B cell (primary cell): ENCODE results near the gene NXNL1. TPM values are rescaled to one million over a fixed set of nuclear protein-coding genes. Genes with fewer than 3 reads are reported as not detected.

Source experiments
- ATAC-seq: fragments of 200-7000 bp; cut with Tn5 transposase; one replicate; pipeline ENCODE4 v1.10.0; 2021; ENCODE audit warnings: low read depth, mild to moderate bottlenecking, moderate number of reproducible peaks, moderate library complexity
- CTCF ChIA-PET: fragments of 350-600 bp; sonication (Branson Sonifier 250); formaldehyde crosslinking; loops from one replicate; lab custom pipeline; 2021; ENCODE audit warnings: antibody characterized with exemption, inconsistent platforms; lab: Charles Lee
- POLR2A ChIA-PET: fragments of 350-600 bp; sonication (Branson Sonifier 250); formaldehyde crosslinking; loops from one replicate; lab custom pipeline; 2021; ENCODE audit warnings: antibody characterized with exemption; lab: Charles Lee
- DNase-seq: peaks from one replicate; pipeline ENCODE4 v3.0.0; 2013
- H2AFZ ChIP-seq: 2 replicates; pipeline ENCODE4 v1.6.1; 2012; ENCODE audit warnings: mild to moderate bottlenecking, low read depth, low read length; ENCODE audit not compliant: insufficient read depth, poor library complexity, severe bottlenecking
- H3K27ac ChIP-seq, 2 donors: 1 replicate in 1 of 2; 2 replicates in 1 of 2; pipeline ENCODE4 v1.5.1; 2012 to 2013; ENCODE audit warnings: low read length in 2 of 2, mild to moderate bottlenecking in 2 of 2, moderate library complexity in 1 of 2
- H3K27me3 ChIP-seq, 4 experiments: fragments of 200-600 bp in 1 of 4; sonication (generic) in 1 of 4; replicated peaks in 1 of 4; 1 replicate in 2 of 4; 2 replicates in 2 of 4; pipeline versions ENCODE4 v1.6.1 to v1.7.0; 2013 to 2016; ENCODE audit warnings: low read length in 3 of 4, mild to moderate bottlenecking in 2 of 4, mixed read lengths in 1 of 4, moderate library complexity in 1 of 4; ENCODE audit not compliant: insufficient read depth in 4 of 4, control insufficient read depth in 3 of 4; ENCODE audit errors: control extremely low read depth in 1 of 4
- H3K36me3 ChIP-seq, 2 experiments: replicated peaks in 1 of 2; 1 replicate in 1 of 2; 2 replicates in 1 of 2; pipeline versions ENCODE4 v1.6.1 to v1.7.1; 2013; ENCODE audit warnings: low read length in 1 of 2; ENCODE audit not compliant: insufficient read depth in 2 of 2, control insufficient read depth in 1 of 2; ENCODE audit errors: control extremely low read depth in 1 of 2, extremely low read depth in 1 of 2
- H3K4me1 ChIP-seq, 2 donors: fragments of 200-600 bp in 1 of 2; sonication (generic) in 1 of 2; 1 replicate in 1 of 2; 2 replicates in 1 of 2; pipeline versions ENCODE4 v1.5.1 to v1.6.1; 2013 to 2017; ENCODE audit warnings: low read length in 2 of 2; ENCODE audit not compliant: control insufficient read depth in 2 of 2, insufficient read depth in 2 of 2
- H3K4me2 ChIP-seq: replicated peaks from 2 replicates; pipeline ENCODE3; 2012; ENCODE audit warnings: mild to moderate bottlenecking, low read depth, low read length; ENCODE audit not compliant: poor library complexity, severe bottlenecking
- H3K4me3 ChIP-seq, 5 experiments: fragments of 200-600 bp in 1 of 5; sonication (generic) in 1 of 5; 1 replicate in 3 of 5; 2 replicates in 2 of 5; pipeline versions ENCODE4 v1.5.1 to v1.7.0; 2011 to 2016; ENCODE audit warnings: low read length in 4 of 5, mild to moderate bottlenecking in 4 of 5, low read depth in 2 of 5, control low read depth in 1 of 5, moderate library complexity in 1 of 5; ENCODE audit not compliant: insufficient read depth in 1 of 5; ENCODE audit errors: control extremely low read depth in 1 of 5, extremely low read depth in 1 of 5
- H3K79me2 ChIP-seq: fragments of 200-600 bp; sonication (generic); one replicate; pipeline ENCODE4 v1.6.0; 2016; ENCODE audit warnings: low read length; ENCODE audit not compliant: control insufficient read depth, insufficient read depth
- H3K9ac ChIP-seq: fragments of 200-600 bp; sonication (generic); 2 replicates; pipeline ENCODE4 v1.6.1; 2017; ENCODE audit warnings: mild to moderate bottlenecking, low read length, moderate library complexity
- H3K9me3 ChIP-seq, 3 donors: one replicate each; pipeline versions ENCODE4 v1.6.1 to v1.7.1; 2013; ENCODE audit warnings: low read length in 2 of 3; ENCODE audit not compliant: control insufficient read depth in 2 of 3, insufficient read depth in 1 of 3; ENCODE audit errors: control extremely low read depth in 1 of 3
- H4K20me1 ChIP-seq: 2 replicates; pipeline ENCODE4 v1.6.0; 2012; ENCODE audit warnings: mild to moderate bottlenecking, low read length; ENCODE audit not compliant: insufficient read depth, control insufficient read depth, poor library complexity, severe bottlenecking
- H3K27ac Mint-ChIP-seq: one replicate; pipeline ENCODE4 v1.8.0; 2021; ENCODE audit warnings: mixed read lengths
- H3K27me3 Mint-ChIP-seq: one replicate; pipeline ENCODE4 v1.8.0; 2021; ENCODE audit warnings: mixed read lengths
- H3K4me1 Mint-ChIP-seq: one replicate; pipeline ENCODE4 v1.8.0; 2021; ENCODE audit warnings: mixed read lengths
- H3K4me3 Mint-ChIP-seq: one replicate; pipeline ENCODE4 v1.8.0; 2021; ENCODE audit warnings: mixed read lengths
- H3K9me3 Mint-ChIP-seq: one replicate; pipeline ENCODE4 v1.8.0; 2022; ENCODE audit warnings: mixed read lengths; ENCODE audit not compliant: insufficient read depth
- EZH2 ChIP-seq: IDR thresholded peaks from 2 replicates; pipeline ENCODE4 v1.6.1; 2012; ENCODE audit warnings: borderline replicate concordance, low read depth, mild to moderate bottlenecking, moderate library complexity, low read length; ENCODE audit not compliant: insufficient read depth, poor library complexity, severe bottlenecking
- WGBS: methylation state at CpG from one replicate; pipeline ENCODE4 v1.1.5; 2013; ENCODE audit warnings: missing lambda C conversion rate; ENCODE audit not compliant: insufficient coverage; 5-methylcytosine and 5-hydroxymethylcytosine counted together
- intact Hi-C: fragments of 100-400 bp; cut with micrococcal nuclease; formaldehyde crosslinking; loops from one replicate; pipeline ENCODE4 v1.10.0; 2022
- polyA plus RNA-seq: library from polyadenylated mRNA; depleted of rRNA; stranded (reverse); fragments of >200 nt; gene quantifications from 2 replicates; pipeline ENCODE4 v1.2.3, GENCODE V29; 2012
- total RNA-seq, 2 donors: library from RNA; stranded (reverse); fragments of 120-200 nt in 1 of 2; gene quantifications; 1 replicate in 1 of 2; 2 replicates in 1 of 2; pipeline versions ENCODE4 v1.2.3 to v1.2.4, GENCODE V29; 2013 to 2022
- TF ChIP-seq, protein P1 (sequence below): fragments of 200-600 bp; IDR thresholded peaks from one replicate; pipeline ENCODE4 v1.8.0; 2022; ENCODE audit warnings: antibody characterized with exemption, mild to moderate bottlenecking

The NXNL1 gene
- total and polyA plus RNA-seq, 2 donors (not counting 1 experiment from before 2014, with no cell fraction given), result not detected

DNA sequence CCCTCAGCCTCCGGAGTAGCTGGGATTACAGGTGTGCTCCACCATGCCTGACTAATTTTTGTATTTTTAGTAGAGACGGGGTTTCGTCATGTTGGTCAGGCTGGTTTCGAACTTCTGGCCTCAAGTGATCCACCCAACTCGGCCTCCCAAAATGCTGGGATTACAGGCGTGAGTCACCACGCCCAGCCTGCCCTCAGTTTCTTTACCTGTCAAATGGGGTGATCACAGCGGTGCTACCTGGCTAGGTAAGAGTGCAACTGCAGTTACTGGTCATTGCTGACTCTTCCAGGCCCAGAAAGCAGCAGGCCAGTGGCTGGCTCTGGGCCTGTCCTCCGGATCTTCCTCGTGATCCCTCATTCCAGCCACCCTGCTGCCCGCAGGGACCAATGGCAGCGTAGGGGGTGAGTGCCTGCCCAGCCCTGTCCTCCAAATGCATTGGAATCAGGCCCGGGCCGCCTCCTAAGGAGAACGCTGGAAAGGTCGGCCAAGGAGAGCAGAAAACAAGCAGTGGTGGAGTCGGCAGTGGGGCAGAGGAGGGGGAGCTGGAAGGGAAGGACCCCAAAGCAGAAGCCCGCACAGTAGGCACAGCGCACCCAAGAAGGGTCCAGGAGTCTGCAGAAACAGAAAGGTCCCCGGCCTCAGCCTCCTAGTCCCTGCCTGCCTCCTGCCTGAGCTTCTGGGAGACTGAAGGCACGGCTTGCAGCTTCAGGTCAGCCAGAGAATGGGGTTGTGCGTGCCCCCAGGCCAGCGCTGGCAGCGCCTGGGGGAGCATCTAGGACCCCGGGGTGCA, 7.8 kb upstream of the NXNL1 start:
- H3K4me3 ChIP-seq, result peak overlapping the region in 2 of 5 experiments; percentile 76 to 77
- Mint-ChIP-seq H3K4me3 (peak overlapping the region; percentile 92), H3K27ac (peak overlapping the region; percentile 90), H3K4me1 (peaks cover 28% of the 10 kb centered on the region), H3K9me3 (no peaks in the 10 kb centered on the region), H3K27me3 (peaks cover 4% of the 10 kb centered on the region)
- ChIA-PET POLR2A (interaction anchor here (0.6 kb wide), 1 partner anchor 51 kb away, joined by 5 read pairs; no protein-coding TSS in a partner anchor), CTCF (interaction anchor here (0.8 to 1.7 kb wide), 3 partner anchors 10 to 123 kb away, joined by 4 read pairs; no protein-coding TSS in a partner anchor)
- peaks cover 6 to 22% of the 10 kb centered on the region in 2 donors for H3K4me1 ChIP-seq
- intact Hi-C loops, result loop anchor here (1.0 to 2.0 kb wide), 9 partner anchors 15 to 202 kb away; partner anchors contain the start of genes BABAM1, BST2, COLGALT1 and GTPBP3
- H3K9ac ChIP-seq, result no peak overlapping the region
- no peaks in the 10 kb centered on the region for H3K27me3 ChIP-seq
- peak; percentile 32 for DNase-seq
- no peak for ATAC-seq
- 79% methylated on average over 25 of the region's 25 CpGs for WGBS
- TF ChIP-seq, protein P1, sequence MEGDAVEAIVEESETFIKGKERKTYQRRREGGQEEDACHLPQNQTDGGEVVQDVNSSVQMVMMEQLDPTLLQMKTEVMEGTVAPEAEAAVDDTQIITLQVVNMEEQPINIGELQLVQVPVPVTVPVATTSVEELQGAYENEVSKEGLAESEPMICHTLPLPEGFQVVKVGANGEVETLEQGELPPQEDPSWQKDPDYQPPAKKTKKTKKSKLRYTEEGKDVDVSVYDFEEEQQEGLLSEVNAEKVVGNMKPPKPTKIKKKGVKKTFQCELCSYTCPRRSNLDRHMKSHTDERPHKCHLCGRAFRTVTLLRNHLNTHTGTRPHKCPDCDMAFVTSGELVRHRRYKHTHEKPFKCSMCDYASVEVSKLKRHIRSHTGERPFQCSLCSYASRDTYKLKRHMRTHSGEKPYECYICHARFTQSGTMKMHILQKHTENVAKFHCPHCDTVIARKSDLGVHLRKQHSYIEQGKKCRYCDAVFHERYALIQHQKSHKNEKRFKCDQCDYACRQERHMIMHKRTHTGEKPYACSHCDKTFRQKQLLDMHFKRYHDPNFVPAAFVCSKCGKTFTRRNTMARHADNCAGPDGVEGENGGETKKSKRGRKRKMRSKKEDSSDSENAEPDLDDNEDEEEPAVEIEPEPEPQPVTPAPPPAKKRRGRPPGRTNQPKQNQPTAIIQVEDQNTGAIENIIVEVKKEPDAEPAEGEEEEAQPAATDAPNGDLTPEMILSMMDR, result no peak
- TF ChIP-seq EZH2, result no peak
- no peaks in the 10 kb centered on the region for H3K79me2 ChIP-seq
- peak overlapping the region; percentile 73 for H2AFZ ChIP-seq
- H4K20me1 ChIP-seq, result no peaks in the 10 kb centered on the region
- no peaks in the 10 kb centered on the region for H3K9me3 ChIP-seq
- H3K36me3 ChIP-seq, result no peaks in the 10 kb centered on the region
- peak overlapping the region; percentile 82 for H3K4me2 ChIP-seq
- H3K27ac ChIP-seq, result no peak overlapping the region
